HuH-7 (cell line): ENCODE data around the gene RRP8.
A peak's percentile ranks its signal among the peaks of the same experiment; 100 is the strongest.

ENCODE experiments used
- DNase-seq: peaks from one replicate; pipeline ENCODE4 v3.0.0; 2011; ENCODE audit warnings: low spot score

The RRP8 gene

GRCh38 chr11:6632116-6633073, 29.0 kb upstream of the RRP8 start:
- DNase-seq, result no peak

- DNase-seq, result no peak
Observed at GRCh38 chr11:6631361-6631890, 28.0 kb upstream of the RRP8 start.

GRCh38 chr11:6630632-6631291, 27.3 kb upstream of the RRP8 start:
- no peak for DNase-seq

- no peak for DNase-seq
Observed at GRCh38 chr11:6629892-6630631, 26.6 kb upstream of the RRP8 start.

GRCh38 chr11:6629573-6629891, 26.1 kb upstream of the RRP8 start:
- DNase-seq, result no peak

GRCh38 chr11:6628526-6628925, 25.1 kb upstream of the RRP8 start:
- no peak for DNase-seq

GRCh38 chr11:6627762-6628241, 24.4 kb upstream of the RRP8 start:
- DNase-seq, result no peak

- DNase-seq, result no peak
Observed at GRCh38 chr11:6626971-6627761, 23.8 kb upstream of the RRP8 start.

GRCh38 chr11:6625832-6626420, 22.5 kb upstream of the RRP8 start:
- DNase-seq, result no peak

- no peak for DNase-seq
Observed at GRCh38 chr11:6625156-6625831, 21.9 kb upstream of the RRP8 start.

- no peak for DNase-seq
Observed at GRCh38 chr11:6623391-6624363, 20.3 kb upstream of the RRP8 start.

- DNase-seq, result no peak
Observed at GRCh38 chr11:6622261-6623171, 19.1 kb upstream of the RRP8 start.

GRCh38 chr11:6621711-6622211, 18.3 kb upstream of the RRP8 start:
- DNase-seq, result no peak

GRCh38 chr11:6620636-6621035, 17.2 kb upstream of the RRP8 start:
- no peak for DNase-seq

GRCh38 chr11:6619004-6619745, 15.8 kb upstream of the RRP8 start, which contains the start of gene TPP1:
Gene TPP1, minus strand, starts transcription at chr11:6619422. Its CDS starts 22 bp downstream, at chr11:6619400.
- peak; percentile 98 for DNase-seq

GRCh38 chr11:6618117-6619003, 14.9 kb upstream of the RRP8 start:
- no peak for DNase-seq
